IPS DF 4.7 (cell line): Measurements from ENCODE around the gene AP5M1.
"Not testable (repeated sequence)": the region's sequence is repeated elsewhere in the genome, so short reads cannot be mapped to it uniquely, and the experiment has no call there.

Experiments used
- DNase-seq: peaks from one replicate; pipeline ENCODE4 v3.0.0-alpha.2; 2013; ENCODE audit warnings: low spot score; ENCODE audit errors: extremely low read depth

Gene AP5M1

GRCh38 chr14:57268161-57269069, at the start of gene AP5M1, which contains the start of gene EXOC5:
Gene AP5M1 (plus strand): TSS chr14:57268971. CDS start chr14:57269315, 344 bp downstream.
Gene EXOC5 (minus strand): TSS chr14:57268905. CDS start chr14:57268648, 257 bp downstream.
- DNase-seq, result peak; percentile 60

GRCh38 chr14:57221931-57222330, 46.8 kb upstream of the AP5M1 start:
- no peak for DNase-seq

GRCh38 chr14:57227083-57227482, 41.7 kb upstream of the AP5M1 start:
- no peak for DNase-seq

GRCh38 chr14:57228320-57228719, 40.5 kb upstream of the AP5M1 start:
- not testable (repeated sequence) for DNase-seq

GRCh38 chr14:57232006-57232405, 36.8 kb upstream of the AP5M1 start:
- no peak for DNase-seq

- DNase-seq, result not testable (repeated sequence)
Measured at GRCh38 chr14:57240115-57240514, 28.7 kb upstream of the AP5M1 start.

GRCh38 chr14:57243320-57243719, 25.5 kb upstream of the AP5M1 start:
- no peak for DNase-seq

- DNase-seq, result no peak
Measured at GRCh38 chr14:57244106-57244505, 24.7 kb upstream of the AP5M1 start.

GRCh38 chr14:57245941-57246340, 22.8 kb upstream of the AP5M1 start:
- no peak for DNase-seq

- DNase-seq, result no peak
Measured at GRCh38 chr14:57246933-57247657, 21.7 kb upstream of the AP5M1 start.

GRCh38 chr14:57254884-57255283, 13.9 kb upstream of the AP5M1 start:
- no peak for DNase-seq

- not testable (repeated sequence) for DNase-seq
Measured at GRCh38 chr14:57258221-57258620, 10.6 kb upstream of the AP5M1 start.

GRCh38 chr14:57259672-57260071, 9.1 kb upstream of the AP5M1 start:
- no peak for DNase-seq

- DNase-seq, result no peak
Measured at GRCh38 chr14:57261604-57262003, 7.2 kb upstream of the AP5M1 start.

- DNase-seq, result no peak
Measured at GRCh38 chr14:57262117-57262516, 6.7 kb upstream of the AP5M1 start.

- DNase-seq, result no peak
Measured at GRCh38 chr14:57266065-57266464, 2.7 kb upstream of the AP5M1 start.

GRCh38 chr14:57273236-57273635, 4.5 kb downstream of the AP5M1 start:
- no peak for DNase-seq

GRCh38 chr14:57274551-57274950, 5.8 kb downstream of the AP5M1 start:
- DNase-seq, result no peak

- DNase-seq, result no peak
Measured at GRCh38 chr14:57275023-57275664, 6.4 kb downstream of the AP5M1 start.

GRCh38 chr14:57277062-57277461, 8.3 kb downstream of the AP5M1 start:
- DNase-seq, result no peak

GRCh38 chr14:57287745-57288144, 19.0 kb downstream of the AP5M1 start:
- no peak for DNase-seq

GRCh38 chr14:57290751-57291150, 22.0 kb downstream of the AP5M1 start:
- no peak for DNase-seq
